ENCODE results near the gene MEPCE.
A peak's percentile ranks its signal among the peaks of the same experiment; 100 is the strongest.
"Not testable (repeated sequence)": the region's sequence is repeated elsewhere in the genome, so short reads cannot be mapped to it uniquely, and the experiment has no call there.

Gene MEPCE

GRCh38 chr7:100444311-100445278 is 15.0 kb downstream of the MEPCE start:
- H3K4me3 ChIP-seq (ENCODE audit: low read length) = no peak overlapping the region
- no peaks in the 10 kb centered on the region for H3K36me3 ChIP-seq (replicated peaks; ENCODE audit: insufficient read depth, low read length)
- H4K20me1 ChIP-seq (ENCODE audit: insufficient read depth, low read length) = no peaks in the 10 kb centered on the region
- no peak overlapping the region for H3K4me2 ChIP-seq (ENCODE audit: low read depth, low read length)
- no peaks in the 10 kb centered on the region for H3K27me3 ChIP-seq (replicated peaks; ENCODE audit: insufficient read depth, low read length)
- H3K9me3 ChIP-seq (replicated peaks; ENCODE audit: insufficient read depth, low read length) = no peaks in the 10 kb centered on the region
- no peak overlapping the region for H3K9ac ChIP-seq (ENCODE audit: low read length)
- H3K9me2 ChIP-seq (replicated peaks; ENCODE audit: insufficient read depth, low read length) = no peaks in the 10 kb centered on the region
- 0 out of 2 replicates have a peak overlapping the region, but pooled peaks have one; percentile 6 for H2AFZ ChIP-seq (ENCODE audit: low read length)
- no peaks in the 10 kb centered on the region for H3F3A ChIP-seq (ENCODE audit: insufficient read depth, low read length)
- TF ChIP-seq EZH2phosphoT487 (IDR thresholded peaks at IDR 0.05; ENCODE audit: low read length) (no peak), EZH2 (optimal IDR thresholded peaks at IDR 0.05; ENCODE audit: low read depth, low read length) (no peak), CTCF (IDR thresholded peaks at IDR 0.05; ENCODE audit: low read length) (no peak)
- H3K4me1 ChIP-seq (ENCODE audit: low read length) = 0 out of 2 replicates have a peak, but pooled peaks cover 10% of the 10 kb centered on the region
- no peak for DNase-seq
- no peaks in the 10 kb centered on the region for H3K79me2 ChIP-seq (ENCODE audit: low read length)
- H3K27ac ChIP-seq (ENCODE audit: low read length) = no peak overlapping the region

GRCh38 chr7:100446040-100446439 is 16.4 kb downstream of the MEPCE start:
- Histone ChIP-seq H3K4me1 (ENCODE audit: low read length) (0 out of 2 replicates have a peak, but pooled peaks cover 10% of the 10 kb centered on the region), H3K4me2 (ENCODE audit: low read depth, low read length) (no peak overlapping the region), H3K27me3 (replicated peaks; ENCODE audit: insufficient read depth, low read length) (no peaks in the 10 kb centered on the region), H3K36me3 (replicated peaks; ENCODE audit: insufficient read depth, low read length) (no peaks in the 10 kb centered on the region), H3K9me3 (replicated peaks; ENCODE audit: insufficient read depth, low read length) (no peaks in the 10 kb centered on the region), H2AFZ (ENCODE audit: low read length) (no peak overlapping the region), H4K20me1 (ENCODE audit: insufficient read depth, low read length) (no peaks in the 10 kb centered on the region), H3K27ac (ENCODE audit: low read length) (no peak overlapping the region), H3K4me3 (ENCODE audit: low read length) (no peak overlapping the region), H3K9ac (ENCODE audit: low read length) (no peak overlapping the region), H3K9me2 (replicated peaks; ENCODE audit: insufficient read depth, low read length) (no peaks in the 10 kb centered on the region), H3K79me2 (ENCODE audit: low read length) (no peaks in the 10 kb centered on the region), H3F3A (ENCODE audit: insufficient read depth, low read length) (no peaks in the 10 kb centered on the region)
- no peak for DNase-seq
- TF ChIP-seq EZH2phosphoT487 (IDR thresholded peaks at IDR 0.05; ENCODE audit: low read length) = no peak
- no peak for TF ChIP-seq EZH2 (optimal IDR thresholded peaks at IDR 0.05; ENCODE audit: low read depth, low read length)
- no peak for TF ChIP-seq CTCF (IDR thresholded peaks at IDR 0.05; ENCODE audit: low read length)

GRCh38 chr7:100447363-100447762 is 17.7 kb downstream of the MEPCE start:
- not testable (repeated sequence) for H2AFZ ChIP-seq (ENCODE audit: low read length); H4K20me1 ChIP-seq (ENCODE audit: insufficient read depth, low read length); H3K9me2 ChIP-seq (replicated peaks; ENCODE audit: insufficient read depth, low read length); H3F3A ChIP-seq (ENCODE audit: insufficient read depth, low read length); DNase-seq; H3K27me3 ChIP-seq (replicated peaks; ENCODE audit: insufficient read depth, low read length); H3K4me3 ChIP-seq (ENCODE audit: low read length); H3K9ac ChIP-seq (ENCODE audit: low read length); H3K79me2 ChIP-seq (ENCODE audit: low read length); H3K27ac ChIP-seq (ENCODE audit: low read length); H3K4me2 ChIP-seq (ENCODE audit: low read depth, low read length); H3K36me3 ChIP-seq (replicated peaks; ENCODE audit: insufficient read depth, low read length); H3K9me3 ChIP-seq (replicated peaks; ENCODE audit: insufficient read depth, low read length); H3K4me1 ChIP-seq (ENCODE audit: low read length)
